Cerebellar nuclear complex (tissue), 1 donor: ENCODE measurements around the gene ORAI2.
A peak's percentile ranks its signal among the peaks of the same experiment; 100 is the strongest.

ENCODE experiments used
- DNase-seq, 2 experiments: peaks; one replicate each; lab custom pipeline; 2025; lab: John Stamatoyannopoulos, UW

ORAI2 gene

DNA sequence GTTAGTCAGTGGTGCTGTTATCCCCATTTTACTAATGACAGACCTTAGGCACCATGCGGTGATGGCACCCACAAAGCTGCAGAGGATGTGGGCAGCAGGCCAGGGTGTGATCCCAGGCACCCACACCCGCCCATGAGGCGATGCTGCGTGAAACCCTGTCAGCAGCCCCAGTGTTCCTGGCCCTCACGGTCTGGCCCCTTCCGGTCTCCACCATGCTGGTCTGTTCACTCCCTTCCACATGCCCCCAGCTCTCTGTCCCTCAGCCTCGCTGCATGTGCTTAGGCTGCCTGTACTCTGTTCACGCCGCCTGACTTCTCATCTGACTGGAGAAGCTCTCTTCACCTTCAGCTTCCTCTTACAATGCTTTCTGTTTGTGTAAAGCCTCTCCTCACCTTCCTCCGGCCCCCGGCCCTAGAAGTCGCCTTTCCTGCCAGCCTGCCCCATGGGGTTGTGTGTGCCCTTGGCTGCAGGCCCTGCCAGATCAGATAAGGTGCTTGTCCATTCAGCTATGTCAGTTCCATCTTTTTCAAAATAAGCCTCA is 17.6 kb upstream of the ORAI2 start:
- DNase-seq: no peak

GRCh38 chr7:102416406-102416805 is 17.0 kb upstream of the ORAI2 start:
- DNase-seq: no peak

DNA sequence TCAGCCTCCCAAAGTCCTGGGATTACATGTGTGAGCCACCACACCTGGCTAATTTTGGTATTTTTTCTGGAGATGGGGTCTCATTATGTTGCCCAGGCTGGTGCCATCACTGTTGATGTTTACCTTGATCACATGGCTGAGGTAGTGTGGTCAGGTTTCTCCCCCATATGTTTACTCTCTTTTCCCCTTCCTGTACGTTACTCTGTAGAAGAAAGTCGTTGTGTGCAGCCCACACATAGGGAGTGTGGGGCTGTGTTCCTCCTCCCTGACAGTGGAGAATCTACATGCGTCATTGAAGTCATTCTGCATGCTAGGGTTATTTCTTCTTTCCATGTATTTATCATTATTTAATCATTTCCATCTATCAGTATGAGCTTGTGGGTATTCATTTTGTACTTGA is 16.3 kb upstream of the ORAI2 start:
- no peak for DNase-seq

DNA sequence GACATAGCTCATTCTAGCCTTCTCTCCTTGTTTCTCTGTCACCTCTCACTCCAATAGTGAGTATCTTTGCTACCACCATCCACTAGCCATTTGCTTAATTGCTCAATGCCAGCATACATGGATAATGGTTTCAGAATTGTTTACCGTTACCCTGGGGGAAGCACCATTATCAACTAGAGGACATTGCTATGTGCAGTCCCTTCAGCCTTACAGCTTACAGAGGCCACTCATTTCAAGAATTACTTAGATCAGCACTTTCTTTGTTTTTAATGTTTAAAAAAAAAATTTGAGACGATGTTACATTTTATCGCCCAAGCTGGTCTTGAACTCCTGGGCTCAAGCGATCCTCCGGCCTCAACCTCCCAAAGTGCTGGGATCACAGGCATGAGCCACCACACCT is 14.8 kb upstream of the ORAI2 start:
- no peak for DNase-seq

- no peak for DNase-seq
Observed at GRCh38 chr7:102421706-102422240, 11.6 kb upstream of the ORAI2 start.

GRCh38 chr7:102424129-102424551 is 9.2 kb upstream of the ORAI2 start:
- DNase-seq: peak; percentile 22 to 71

- DNase-seq: no peak
Observed at GRCh38 chr7:102424787-102425218, 8.6 kb upstream of the ORAI2 start.

DNA sequence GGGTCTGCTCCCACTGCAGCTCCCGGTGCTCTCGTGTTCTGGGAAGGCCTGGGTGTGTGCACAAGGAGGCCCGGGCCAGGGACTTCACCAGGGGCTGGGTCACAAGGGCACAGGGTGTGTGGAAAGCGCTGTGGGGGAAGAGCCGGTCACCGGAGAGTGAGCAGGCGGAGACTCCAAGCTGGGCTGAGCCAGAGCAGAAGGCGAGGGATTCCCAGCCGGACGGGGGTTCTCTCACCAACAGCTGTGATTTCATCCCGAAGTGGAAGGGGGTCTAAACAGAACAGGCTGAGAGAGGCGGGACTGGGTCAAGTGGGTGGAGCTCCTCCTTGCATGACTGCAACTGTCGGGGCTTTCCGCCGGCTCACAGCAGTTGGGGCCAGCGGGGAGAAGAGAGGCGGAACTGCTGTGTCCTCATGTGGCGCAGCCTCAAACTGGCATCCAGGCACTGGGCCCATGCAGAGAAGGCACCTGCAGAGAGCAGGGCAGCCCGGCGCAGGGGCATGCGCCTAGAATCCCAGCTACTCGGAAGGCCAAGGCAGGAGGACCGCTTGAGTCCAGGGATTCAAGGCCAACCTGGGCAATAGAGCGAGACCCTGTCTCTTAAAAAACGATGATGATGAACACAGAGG is 7.6 kb upstream of the ORAI2 start:
- peak in 1 of 2 experiments; percentile 49 for DNase-seq

DNA sequence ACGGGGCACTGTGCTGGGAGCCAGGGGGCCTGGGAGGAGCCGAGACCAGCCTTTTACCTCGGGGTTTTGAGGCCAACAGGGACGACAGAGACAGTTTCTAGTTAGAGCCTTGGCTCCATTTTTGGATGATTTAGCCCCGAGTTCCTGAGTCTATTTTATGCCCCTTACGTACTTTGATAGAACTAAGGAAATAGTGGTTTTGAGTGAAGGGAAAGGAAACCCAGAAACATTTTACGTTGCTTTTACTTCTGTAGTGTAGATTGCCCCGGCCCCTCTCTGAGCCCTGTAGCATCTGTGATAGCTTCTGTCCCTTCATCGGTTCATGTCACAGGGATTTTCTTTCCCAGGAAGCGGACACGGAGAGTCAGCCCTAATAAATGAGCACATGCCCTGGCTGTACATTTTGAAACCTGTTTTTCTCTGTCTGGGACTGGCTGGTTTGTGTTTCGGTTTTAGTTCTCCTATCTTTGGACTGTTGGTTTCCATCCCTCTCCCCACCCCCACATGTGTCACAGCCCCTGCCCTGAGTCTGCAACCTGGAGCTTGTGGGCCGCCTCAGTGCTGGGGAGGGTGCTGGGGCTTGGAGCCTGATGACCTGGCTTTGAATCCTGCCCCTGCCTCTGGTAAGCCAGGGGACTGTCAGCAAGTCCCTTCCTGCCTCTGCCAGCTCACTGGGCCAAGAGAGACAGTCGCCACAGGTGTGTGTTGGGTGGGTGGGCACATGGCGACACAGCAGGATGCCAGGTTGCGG is 6.9 kb upstream of the ORAI2 start:
- DNase-seq: no peak

DNA sequence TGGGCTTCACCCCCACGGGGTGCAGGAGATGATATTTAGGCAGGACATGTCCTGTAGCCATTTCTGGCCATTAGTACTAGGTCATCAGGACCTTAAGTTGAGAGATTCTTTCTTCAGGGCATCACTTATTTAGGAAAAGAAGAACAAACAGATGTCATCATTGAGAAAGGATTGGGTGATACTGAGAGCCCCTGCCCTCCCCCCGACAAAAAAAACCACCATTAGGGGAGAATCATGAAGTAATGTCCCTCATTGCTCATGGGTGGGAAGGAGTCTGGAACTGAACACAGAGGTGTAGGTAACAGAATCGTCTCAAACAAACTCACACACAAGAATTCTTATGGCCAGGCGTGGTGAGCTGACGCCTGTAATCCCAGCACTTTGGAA is 6.4 kb upstream of the ORAI2 start:
- DNase-seq: no peak

- DNase-seq: no peak
Observed at GRCh38 chr7:102429141-102429899, 4.1 kb upstream of the ORAI2 start.

- DNase-seq: peak; percentile 95 to 98
Observed at GRCh38 chr7:102431617-102432298, 1.6 kb upstream of the ORAI2 start.

- no peak for DNase-seq
Observed at GRCh38 chr7:102432442-102433218, 745 bp upstream of the ORAI2 start.

DNA sequence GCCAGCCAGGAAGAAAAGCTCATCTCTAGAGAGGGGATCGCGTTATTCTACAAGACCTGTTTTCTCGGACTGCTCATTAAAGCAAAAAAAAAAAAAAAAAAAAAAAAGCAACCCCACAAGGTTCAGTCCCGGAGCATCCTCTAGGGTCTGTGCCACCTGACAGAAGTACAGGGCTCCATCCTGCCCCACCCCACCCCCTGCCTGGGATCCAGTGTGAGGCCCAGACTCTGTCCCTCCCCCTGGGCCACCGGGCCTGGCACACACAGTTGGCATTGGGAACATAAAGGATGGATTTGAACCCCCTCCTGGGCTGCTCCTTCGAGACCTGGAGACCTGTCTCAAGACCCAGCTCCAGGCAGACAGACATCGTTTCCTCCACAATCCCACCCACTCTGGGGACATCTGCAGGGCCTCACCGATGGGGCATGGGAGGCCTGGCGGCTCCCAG is 688 bp downstream of the ORAI2 start:
- DNase-seq: no peak

DNA sequence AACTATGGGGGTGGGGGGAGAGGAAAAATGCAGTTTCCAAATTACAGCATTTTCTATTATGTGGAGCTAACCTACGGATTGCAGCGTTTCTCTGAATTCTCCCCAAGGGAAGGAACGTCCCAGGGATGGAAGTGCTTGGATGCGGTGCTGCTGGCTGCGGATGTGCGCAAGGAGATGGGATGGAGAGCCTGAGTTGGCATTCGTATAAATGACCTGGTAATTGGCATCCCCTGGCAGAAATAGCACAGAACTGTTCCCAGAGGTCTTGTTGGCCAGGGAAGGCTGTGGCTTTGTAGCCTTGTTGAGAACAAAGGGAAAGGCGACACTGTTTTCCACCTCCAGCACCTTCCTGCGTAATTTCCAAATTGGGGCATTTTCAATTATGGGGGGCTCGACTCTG is 2.7 kb downstream of the ORAI2 start:
- DNase-seq: peak in 1 of 2 experiments; percentile 68

DNA sequence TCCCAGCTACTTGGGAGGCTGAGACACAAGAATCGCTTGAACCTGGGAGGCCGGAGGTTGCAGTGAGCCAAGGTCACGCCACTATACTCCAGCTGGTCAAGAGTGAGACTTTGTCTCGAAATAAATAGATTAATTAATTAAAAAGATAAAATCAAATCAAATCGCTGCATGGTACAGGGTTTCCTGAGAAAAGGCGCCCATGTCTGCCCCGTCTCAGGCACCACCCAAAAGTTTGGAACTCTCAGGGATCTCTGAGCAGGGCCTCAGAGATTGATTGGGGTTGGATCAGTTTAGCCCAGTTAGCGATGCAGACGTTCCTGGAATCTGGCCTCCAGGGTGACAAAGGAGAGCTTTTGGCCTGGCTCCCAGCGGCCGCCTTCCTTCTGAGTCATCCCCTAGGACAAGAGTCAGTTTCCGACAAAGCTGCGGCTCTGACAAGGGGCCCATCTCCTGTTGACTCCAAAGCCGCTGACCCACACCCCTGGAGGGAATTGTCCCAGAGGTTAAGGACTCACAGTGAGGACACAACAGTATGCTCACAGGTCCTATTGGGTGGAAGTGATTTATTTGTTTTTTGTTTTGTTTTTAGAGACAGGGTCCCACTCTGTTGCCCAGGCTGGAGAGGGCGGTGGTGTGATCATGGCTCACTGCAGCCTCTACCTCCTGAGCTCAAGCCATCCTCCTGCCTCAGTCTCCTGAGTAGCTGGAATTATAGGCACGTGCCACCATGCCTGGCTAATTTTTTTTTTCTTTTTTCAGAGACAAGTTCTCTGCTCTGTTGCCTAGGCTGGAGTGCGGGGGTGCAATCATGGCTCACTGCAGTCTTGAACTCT is 6.8 kb downstream of the ORAI2 start:
- no peak for DNase-seq

GRCh38 chr7:102444961-102445673 is 11.7 kb downstream of the ORAI2 start:
- no peak for DNase-seq

DNA sequence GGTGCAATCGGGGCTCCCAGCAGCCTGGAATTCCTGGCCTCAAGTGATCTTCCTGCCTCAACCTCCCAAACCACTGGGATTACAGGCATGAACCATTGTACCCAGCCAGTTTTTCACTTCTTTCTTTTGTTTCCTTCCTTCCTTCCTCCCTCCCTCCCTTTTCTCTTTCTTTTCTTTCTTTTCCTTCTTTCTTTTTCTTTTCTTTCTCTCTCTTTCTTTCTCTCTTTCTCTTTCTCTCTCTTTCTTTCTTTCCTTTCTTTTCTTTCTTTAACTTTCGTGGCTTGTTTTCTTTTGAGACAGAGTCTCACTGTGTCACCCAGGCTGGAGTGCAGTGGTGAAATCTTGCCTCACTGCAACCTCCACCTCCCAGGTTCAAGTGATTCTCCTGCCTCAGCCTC is 12.3 kb downstream of the ORAI2 start:
- DNase-seq: no peak
